HL-60 (cell line): ENCODE data around the gene PMVK.

ENCODE experiments used
- DNase-seq, 2 experiments: peaks; one replicate each; pipeline ENCODE4 v3.0.0-alpha.2; 2010 to 2020; ENCODE audit warnings: low read depth in 1 of 2, low spot score in 1 of 2
- H3K27ac ChIP-seq: fragments of 250-450 bp; sonication (Bioruptor Pico); replicated peaks from 2 replicates; pipeline ENCODE4 v1.5.1; 2020; ENCODE audit warnings: mild to moderate bottlenecking, moderate library complexity
- H3K27me3 ChIP-seq: fragments of 250-450 bp; sonication (Bioruptor Pico); 2 replicates; pipeline ENCODE4 v1.5.1; 2021; ENCODE audit warnings: mild to moderate bottlenecking, moderate library complexity; ENCODE audit not compliant: insufficient read depth, poor library complexity, severe bottlenecking
- H3K4me3 ChIP-seq: replicated peaks from 2 replicates; pipeline ENCODE4 v1.5.1; 2011; ENCODE audit warnings: mild to moderate bottlenecking, control low read depth, low read length; ENCODE audit not compliant: insufficient read depth
- CTCF ChIP-seq: IDR thresholded peaks from one replicate; pipeline ENCODE4 v1.5.1; 2011; ENCODE audit warnings: low read length, control low read depth, inconsistent platforms; ENCODE audit not compliant: insufficient read depth
- GABPA ChIP-seq: IDR thresholded peaks from 2 replicates; pipeline ENCODE4 v1.6.1; 2012; ENCODE audit warnings: low read depth
- POLR2AphosphoS5 ChIP-seq: IDR thresholded peaks from 2 replicates; pipeline ENCODE4 v1.6.1; 2012; ENCODE audit warnings: low read depth
- REST ChIP-seq: IDR thresholded peaks from 2 replicates; pipeline ENCODE4 v1.6.1; 2012; ENCODE audit warnings: low read depth; ENCODE audit not compliant: insufficient replicate concordance
- SPI1 ChIP-seq: IDR thresholded peaks from 2 replicates; pipeline ENCODE4 v1.6.1; 2012; ENCODE audit warnings: low read depth, mild to moderate bottlenecking, borderline replicate concordance

Gene PMVK

GRCh38 chr1:154937988-154938386 lies 1.5 kb upstream of the PMVK start:
- H3K4me3 ChIP-seq: peak overlapping the region; percentile 58; the same call in 1 of the 2 replicates
- peak overlapping the region; percentile 100 for H3K27ac ChIP-seq
- no peak for DNase-seq

GRCh38 chr1:154937085-154937987 lies 817 bp upstream of the PMVK start:
- DNase-seq: peak; percentile 88 to 95
- Histone ChIP-seq H3K4me3 (peak overlapping the region; percentile 58), H3K27me3 (no peaks in the 10 kb centered on the region), H3K27ac (peak overlapping the region; percentile 100)
- peak; percentile 28; the same call in 1 of the 2 replicates for TF ChIP-seq GABPA
- no peak for TF ChIP-seq SPI1
- 0 out of 2 replicates have a peak, but pooled peaks have one; percentile 25 for TF ChIP-seq POLR2AphosphoS5

More at GRCh38 chr1:154937988-154938386, 1.5 kb upstream of the PMVK start:
- TF ChIP-seq POLR2AphosphoS5 (no peak), GABPA (no peak), CTCF (no peak), SPI1 (no peak), REST (no peak)
- no peaks in the 10 kb centered on the region for H3K27me3 ChIP-seq

GRCh38 chr1:154935749-154936554 lies 567 bp downstream of the PMVK start:
- no peak for TF ChIP-seq POLR2AphosphoS5
- TF ChIP-seq REST: no peak
- no peak for TF ChIP-seq CTCF
- TF ChIP-seq GABPA: no peak
- TF ChIP-seq SPI1: no peak
- peak overlapping the region; percentile 58 for H3K4me3 ChIP-seq
- H3K27ac ChIP-seq: peak overlapping the region; percentile 100

More at GRCh38 chr1:154935749-154936554, 567 bp downstream of the PMVK start:
- H3K27me3 ChIP-seq: no peaks in the 10 kb centered on the region
- DNase-seq: no peak
